Activated CD8-positive, alpha-beta T cell treated with anti-CD3 and anti-CD28 coated beads for 36 hours (primary cell): ENCODE results near the gene POU2F1. TPM values are rescaled to one million over a fixed set of nuclear protein-coding genes. Genes with fewer than 3 reads are reported as not detected.

Experiments
- ATAC-seq: fragments of 200-7000 bp; cut with Tn5 transposase; one replicate; pipeline ENCODE4 v1.10.0; 2021; ENCODE audit warnings: mild to moderate bottlenecking, moderate library complexity
- CTCF ChIA-PET: fragments of 350-600 bp; sonication (Branson Sonifier 250); formaldehyde crosslinking; loops from one replicate; lab custom pipeline; 2021; ENCODE audit warnings: antibody characterized with exemption; lab: Charles Lee
- POLR2A ChIA-PET: fragments of 350-600 bp; sonication (Branson Sonifier 250); formaldehyde crosslinking; loops from one replicate; lab custom pipeline; 2021; ENCODE audit warnings: antibody characterized with exemption; lab: Charles Lee
- DNase-seq: peaks from one replicate; pipeline ENCODE4 v3.0.0-alpha.2; 2020
- H3K27ac Mint-ChIP-seq: one replicate; pipeline ENCODE4 v1.8.0; 2021; ENCODE audit warnings: mild to moderate bottlenecking, mixed read lengths
- H3K27me3 Mint-ChIP-seq: one replicate; pipeline ENCODE4 v1.8.0; 2021; ENCODE audit warnings: mixed read lengths
- H3K36me3 Mint-ChIP-seq: one replicate; pipeline ENCODE4 v1.8.0; 2021; ENCODE audit warnings: low read depth, mixed read lengths
- H3K4me1 Mint-ChIP-seq: one replicate; pipeline ENCODE4 v1.8.0; 2021; ENCODE audit warnings: low read depth, mixed read lengths
- H3K4me3 Mint-ChIP-seq: one replicate; pipeline ENCODE4 v1.8.0; 2021; ENCODE audit warnings: mild to moderate bottlenecking, moderate library complexity, mixed read lengths
- H3K9me3 Mint-ChIP-seq: one replicate; pipeline ENCODE4 v1.8.0; 2021; ENCODE audit warnings: mixed read lengths
- CTCF ChIP-seq: fragments of 200-600 bp; IDR thresholded peaks from one replicate; pipeline ENCODE4 v1.8.0; 2022; ENCODE audit warnings: antibody characterized with exemption, mild to moderate bottlenecking
- intact Hi-C: fragments of 100-400 bp; cut with micrococcal nuclease; formaldehyde crosslinking; loops from one replicate; pipeline ENCODE4 v1.10.0; 2022
- total RNA-seq, 2 experiments: library from RNA; stranded (reverse); gene quantifications; one replicate each; pipeline ENCODE4 v1.2.3, GENCODE V29; 2021

The POU2F1 gene
- total RNA-seq, 2 experiments from 2014 or later = 23.6 to 24.2 TPM

GRCh38 chr1:167441222-167441621 lies 220.5 kb downstream of the POU2F1 start:
- TF ChIP-seq CTCF = no peak
- ATAC-seq = no peak
- H3K27me3 Mint-ChIP-seq = no peaks in the 10 kb centered on the region
- CTCF ChIA-PET = interaction anchor here (0.8 to 7.5 kb wide), 16 partner anchors 9 to 381 kb away, joined by 3 to 69 read pairs (median 5); partner anchors contain the start of genes CD247 and CREG1
- H3K9me3 Mint-ChIP-seq = no peaks in the 10 kb centered on the region
- H3K36me3 Mint-ChIP-seq = peaks cover 79% of the 10 kb centered on the region
- H3K27ac Mint-ChIP-seq = peak overlapping the region; percentile 34
- POLR2A ChIA-PET = interaction anchor here (0.8 to 1.7 kb wide), 6 partner anchors 14 to 77 kb away, joined by 3 to 4 read pairs (median 3); partner anchors contain the start of gene CD247
- intact Hi-C loops = loop anchor here (5.0 kb wide), 1 partner anchor 39 kb away; no protein-coding TSS in a partner anchor
- DNase-seq = no peak
- H3K4me1 Mint-ChIP-seq = peaks cover 88% of the 10 kb centered on the region
- H3K4me3 Mint-ChIP-seq = no peak overlapping the region

GRCh38 chr1:167442142-167442848 lies 221.6 kb downstream of the POU2F1 start:
- DNase-seq = peak; percentile 93
- intact Hi-C loops = loop anchor here (5.0 kb wide), 1 partner anchor 40 kb away; no protein-coding TSS in a partner anchor
- ChIA-PET POLR2A (interaction anchor here (0.6 to 2.5 kb wide), 3 partner anchors 15 to 573 kb away, joined by 3 to 15 read pairs (median 3); partner anchors contain the start of gene CD247), CTCF (interaction anchor here (0.6 to 7.5 kb wide), 17 partner anchors 8 to 383 kb away, joined by 3 to 69 read pairs (median 4); partner anchors contain the start of gene CD247)
- peak; percentile 73 for ATAC-seq
- Mint-ChIP-seq H3K36me3 (peaks cover 77% of the 10 kb centered on the region), H3K9me3 (no peaks in the 10 kb centered on the region), H3K27ac (peak overlapping the region; percentile 68), H3K4me3 (no peak overlapping the region), H3K27me3 (no peaks in the 10 kb centered on the region), H3K4me1 (peaks cover 88% of the 10 kb centered on the region)
- peak; percentile 88 for TF ChIP-seq CTCF

- H3K4me3 Mint-ChIP-seq = no peak overlapping the region
- H3K9me3 Mint-ChIP-seq = no peaks in the 10 kb centered on the region
- CTCF ChIA-PET = interaction anchor here (0.6 to 7.5 kb wide), 13 partner anchors 9 to 384 kb away, joined by 3 to 69 read pairs (median 4); partner anchors contain the start of gene CD247
- peak overlapping the region; percentile 68 for H3K27ac Mint-ChIP-seq
- peaks cover 74% of the 10 kb centered on the region for H3K36me3 Mint-ChIP-seq
- POLR2A ChIA-PET = interaction anchor here (0.6 to 2.5 kb wide), 3 partner anchors 31 to 574 kb away, joined by 3 to 15 read pairs (median 3); partner anchors contain the start of gene CD247
- DNase-seq (no peak), ATAC-seq (no peak)
- no peaks in the 10 kb centered on the region for H3K27me3 Mint-ChIP-seq
- intact Hi-C loops = loop anchor here (5.0 kb wide), 1 partner anchor 41 kb away; no protein-coding TSS in a partner anchor
- no peak for TF ChIP-seq CTCF
- peaks cover 89% of the 10 kb centered on the region for H3K4me1 Mint-ChIP-seq
Observed at GRCh38 chr1:167442854-167443565, 222.3 kb downstream of the POU2F1 start.

GRCh38 chr1:167443757-167444156 lies 223.1 kb downstream of the POU2F1 start:
- DNase-seq (no peak), ATAC-seq (no peak)
- ChIA-PET CTCF (interaction anchor here (0.8 to 7.5 kb wide), 8 partner anchors 11 to 176 kb away, joined by 3 to 69 read pairs (median 14); partner anchors contain the start of gene CD247), POLR2A (interaction anchor here (1.1 to 2.5 kb wide), 2 partner anchors 32 to 73 kb away, joined by 3 to 15 read pairs; partner anchors contain the start of gene CD247)
- H3K36me3 Mint-ChIP-seq = peaks cover 67% of the 10 kb centered on the region
- peak overlapping the region; percentile 74 for H3K27ac Mint-ChIP-seq
- no peaks in the 10 kb centered on the region for H3K27me3 Mint-ChIP-seq
- no peaks in the 10 kb centered on the region for H3K9me3 Mint-ChIP-seq
- no peak overlapping the region for H3K4me3 Mint-ChIP-seq
- TF ChIP-seq CTCF = no peak
- intact Hi-C loops = loop anchor here (5.0 kb wide), 1 partner anchor 41 kb away; no protein-coding TSS in a partner anchor
- peaks cover 89% of the 10 kb centered on the region for H3K4me1 Mint-ChIP-seq
